Measurements from ENCODE around the gene PI4KA. TPM values are rescaled to one million over a fixed set of nuclear protein-coding genes. Genes with fewer than 3 reads are reported as not detected.
"Not testable (repeated sequence)": the region's sequence is repeated elsewhere in the genome, so short reads cannot be mapped to it uniquely, and the experiment has no call there.

PI4KA gene
- total RNA-seq, 1 experiment from 2014 or later, result 71.6 TPM

DNA sequence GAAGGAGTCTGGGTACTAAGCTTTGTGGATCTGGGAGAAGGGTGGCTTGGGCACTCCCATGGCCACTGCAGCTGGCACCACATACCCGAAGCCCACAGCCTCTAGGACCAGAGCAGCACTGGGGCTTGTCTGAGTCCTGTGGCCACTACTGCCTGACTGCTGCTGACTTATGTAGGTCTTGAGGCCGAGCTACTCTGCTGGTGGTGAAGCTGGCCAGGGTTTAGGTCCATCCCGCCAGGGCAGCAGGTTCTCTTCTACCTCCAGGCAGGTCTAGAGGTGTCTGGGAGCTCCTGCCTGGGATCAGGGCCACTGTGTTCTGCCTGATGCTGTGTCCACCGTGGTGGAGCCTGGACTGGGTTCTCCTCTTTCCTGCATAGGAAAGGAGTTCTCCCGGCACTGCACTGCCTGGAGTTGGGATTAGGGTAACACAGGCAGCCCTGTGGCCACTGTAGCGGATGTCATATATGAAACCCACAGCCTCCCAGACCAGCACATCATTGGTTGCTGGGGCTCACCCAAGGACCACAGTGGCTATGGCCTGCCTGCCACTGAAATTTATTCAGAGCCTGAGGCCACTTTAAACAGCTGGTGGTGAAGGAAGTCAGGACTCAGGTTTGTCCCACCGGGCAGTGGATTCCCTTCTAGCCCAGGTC lies 194.5 kb downstream of the PI4KA start:
- Histone ChIP-seq H3K4me1 (ENCODE audit: insufficient read depth, low read length, poor library complexity, severe bottlenecking) (no peaks in the 10 kb centered on the region), H3K4me3 (ENCODE audit: low read depth, low read length, poor library complexity, severe bottlenecking) (no peak overlapping the region), H3K36me3 (ENCODE audit: insufficient read depth, low read length, poor library complexity, severe bottlenecking) (no peaks in the 10 kb centered on the region), H3K27ac (ENCODE audit: low read depth, low read length, poor library complexity, severe bottlenecking) (no peak overlapping the region), H3K27me3 (replicated peaks; ENCODE audit: insufficient read depth, low read depth, low read length, poor library complexity) (peaks cover 36% of the 10 kb centered on the region), H3K9me3 (ENCODE audit: low read depth, low read length, poor library complexity, severe bottlenecking) (no peaks in the 10 kb centered on the region)
- no peak for TF ChIP-seq EZH2 (IDR thresholded peaks at IDR 0.05; ENCODE audit: borderline replicate concordance, low read depth, low read length, poor library complexity, severe bottlenecking)
- TF ChIP-seq, protein P1, sequence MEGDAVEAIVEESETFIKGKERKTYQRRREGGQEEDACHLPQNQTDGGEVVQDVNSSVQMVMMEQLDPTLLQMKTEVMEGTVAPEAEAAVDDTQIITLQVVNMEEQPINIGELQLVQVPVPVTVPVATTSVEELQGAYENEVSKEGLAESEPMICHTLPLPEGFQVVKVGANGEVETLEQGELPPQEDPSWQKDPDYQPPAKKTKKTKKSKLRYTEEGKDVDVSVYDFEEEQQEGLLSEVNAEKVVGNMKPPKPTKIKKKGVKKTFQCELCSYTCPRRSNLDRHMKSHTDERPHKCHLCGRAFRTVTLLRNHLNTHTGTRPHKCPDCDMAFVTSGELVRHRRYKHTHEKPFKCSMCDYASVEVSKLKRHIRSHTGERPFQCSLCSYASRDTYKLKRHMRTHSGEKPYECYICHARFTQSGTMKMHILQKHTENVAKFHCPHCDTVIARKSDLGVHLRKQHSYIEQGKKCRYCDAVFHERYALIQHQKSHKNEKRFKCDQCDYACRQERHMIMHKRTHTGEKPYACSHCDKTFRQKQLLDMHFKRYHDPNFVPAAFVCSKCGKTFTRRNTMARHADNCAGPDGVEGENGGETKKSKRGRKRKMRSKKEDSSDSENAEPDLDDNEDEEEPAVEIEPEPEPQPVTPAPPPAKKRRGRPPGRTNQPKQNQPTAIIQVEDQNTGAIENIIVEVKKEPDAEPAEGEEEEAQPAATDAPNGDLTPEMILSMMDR (conservative IDR thresholded peaks at IDR 0.05; ENCODE audit: low read depth, low read length), result no peak
- ChIA-PET POLR2A (ENCODE audit: low non-redundant PET) (no interaction called here), CTCF (no interaction called here)
- intact Hi-C loops (cut with micrococcal nuclease; ENCODE audit: unreplicated experiment), result no loop called here
- BruUV-seq (replicated peaks), result no TSS peak
- DNase-seq (ENCODE audit: low spot score), result no peak

DNA sequence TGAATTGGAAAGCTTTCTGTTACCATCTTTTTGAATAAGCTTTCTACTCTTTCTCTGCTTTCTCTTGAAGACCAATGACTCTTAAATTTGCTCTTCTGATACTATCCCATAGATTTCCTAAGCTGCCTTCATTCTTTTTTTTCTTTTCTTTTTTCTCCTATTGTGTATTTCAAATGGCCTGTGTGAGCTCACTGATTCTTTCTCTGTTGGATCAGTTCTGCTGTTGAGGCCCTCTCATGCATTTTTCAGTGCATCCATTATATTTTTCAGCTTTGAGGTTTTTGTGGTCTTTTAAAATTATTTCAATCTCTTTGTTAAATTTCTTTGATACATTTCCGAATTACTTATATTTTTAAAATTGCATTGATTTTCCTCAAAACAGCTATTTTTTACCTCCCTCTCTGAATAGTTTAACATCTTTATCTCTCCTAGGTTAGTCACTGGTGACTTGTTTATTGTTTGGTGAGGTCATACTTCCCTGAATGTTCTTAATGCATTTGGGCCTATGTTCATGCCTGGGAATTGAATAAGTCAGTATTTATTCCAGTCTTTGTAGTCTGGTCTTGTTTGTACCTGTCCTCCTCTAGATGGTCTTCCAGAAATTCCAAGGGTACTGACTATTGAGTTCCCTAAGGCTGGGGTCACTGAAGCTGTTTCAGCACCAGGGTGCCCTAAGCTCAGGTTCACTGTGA lies 195.3 kb downstream of the PI4KA start:
- POLR2A ChIA-PET (ENCODE audit: low non-redundant PET), result no interaction called here
- Histone ChIP-seq H3K36me3 (ENCODE audit: insufficient read depth, low read length, poor library complexity, severe bottlenecking) (no peaks in the 10 kb centered on the region), H3K27me3 (replicated peaks; ENCODE audit: insufficient read depth, low read depth, low read length, poor library complexity) (peaks cover 44% of the 10 kb centered on the region), H3K27ac (ENCODE audit: low read depth, low read length, poor library complexity, severe bottlenecking) (no peak overlapping the region), H3K4me1 (ENCODE audit: insufficient read depth, low read length, poor library complexity, severe bottlenecking) (no peaks in the 10 kb centered on the region), H3K4me3 (ENCODE audit: low read depth, low read length, poor library complexity, severe bottlenecking) (no peak overlapping the region), H3K9me3 (ENCODE audit: low read depth, low read length, poor library complexity, severe bottlenecking) (no peaks in the 10 kb centered on the region)
- CTCF ChIA-PET, result interaction anchor here (0.6 kb wide), 1 partner anchor 1579 kb away, joined by 6 read pairs; no protein-coding TSS in a partner anchor
- no peak for DNase-seq (ENCODE audit: low spot score)
- intact Hi-C loops (cut with micrococcal nuclease; ENCODE audit: unreplicated experiment), result no loop called here
- TF ChIP-seq, protein P1 (conservative IDR thresholded peaks at IDR 0.05; ENCODE audit: low read depth, low read length), result no peak
- no peak for TF ChIP-seq EZH2 (IDR thresholded peaks at IDR 0.05; ENCODE audit: borderline replicate concordance, low read depth, low read length, poor library complexity, severe bottlenecking)
- BruUV-seq (replicated peaks), result no TSS peak

DNA sequence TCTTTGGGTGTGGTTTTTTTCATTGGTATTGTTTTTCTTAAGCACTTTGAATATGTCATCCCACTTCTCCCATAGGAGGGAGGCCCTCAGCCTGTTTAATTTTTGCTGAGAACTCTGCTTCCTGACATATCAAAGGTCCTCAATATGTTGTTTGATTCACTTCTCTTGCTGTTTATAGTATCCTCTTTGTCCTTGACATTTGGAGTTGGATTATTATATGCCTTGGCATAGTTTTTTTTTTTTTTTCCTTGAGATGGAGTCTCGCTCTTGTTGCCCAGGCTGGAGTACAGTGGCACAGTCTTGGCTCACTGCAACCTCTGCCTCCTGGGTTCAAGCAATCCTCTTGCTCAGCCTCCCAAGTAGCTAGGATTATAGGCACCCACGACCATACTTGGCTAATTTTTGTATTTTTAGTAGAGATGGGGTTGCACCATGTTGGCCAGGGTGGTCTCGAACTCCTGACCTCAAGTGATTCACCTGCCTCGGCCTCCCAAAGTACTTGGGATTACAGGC lies 196.0 kb downstream of the PI4KA start:
- BruUV-seq (replicated peaks); POLR2A ChIA-PET (ENCODE audit: low non-redundant PET); H3K36me3 ChIP-seq (ENCODE audit: insufficient read depth, low read length, poor library complexity, severe bottlenecking); DNase-seq (ENCODE audit: low spot score); H3K27ac ChIP-seq (ENCODE audit: low read depth, low read length, poor library complexity, severe bottlenecking); H3K4me1 ChIP-seq (ENCODE audit: insufficient read depth, low read length, poor library complexity, severe bottlenecking); H3K4me3 ChIP-seq (ENCODE audit: low read depth, low read length, poor library complexity, severe bottlenecking); intact Hi-C loops (cut with micrococcal nuclease; ENCODE audit: unreplicated experiment); H3K9me3 ChIP-seq (ENCODE audit: low read depth, low read length, poor library complexity, severe bottlenecking): not testable (repeated sequence)
- peaks cover 51% of the 10 kb centered on the region for H3K27me3 ChIP-seq (replicated peaks; ENCODE audit: insufficient read depth, low read depth, low read length, poor library complexity)
- CTCF ChIA-PET, result interaction anchor here (0.6 kb wide), 1 partner anchor 1578 kb away, joined by 6 read pairs; no protein-coding TSS in a partner anchor
